Right kidney (tissue), 1 donor: ENCODE data around the gene RHOF.

ENCODE experiments used
- DNase-seq: peaks from one replicate; pipeline ENCODE4 v3.0.0-alpha.2; 2016

RHOF gene

DNA sequence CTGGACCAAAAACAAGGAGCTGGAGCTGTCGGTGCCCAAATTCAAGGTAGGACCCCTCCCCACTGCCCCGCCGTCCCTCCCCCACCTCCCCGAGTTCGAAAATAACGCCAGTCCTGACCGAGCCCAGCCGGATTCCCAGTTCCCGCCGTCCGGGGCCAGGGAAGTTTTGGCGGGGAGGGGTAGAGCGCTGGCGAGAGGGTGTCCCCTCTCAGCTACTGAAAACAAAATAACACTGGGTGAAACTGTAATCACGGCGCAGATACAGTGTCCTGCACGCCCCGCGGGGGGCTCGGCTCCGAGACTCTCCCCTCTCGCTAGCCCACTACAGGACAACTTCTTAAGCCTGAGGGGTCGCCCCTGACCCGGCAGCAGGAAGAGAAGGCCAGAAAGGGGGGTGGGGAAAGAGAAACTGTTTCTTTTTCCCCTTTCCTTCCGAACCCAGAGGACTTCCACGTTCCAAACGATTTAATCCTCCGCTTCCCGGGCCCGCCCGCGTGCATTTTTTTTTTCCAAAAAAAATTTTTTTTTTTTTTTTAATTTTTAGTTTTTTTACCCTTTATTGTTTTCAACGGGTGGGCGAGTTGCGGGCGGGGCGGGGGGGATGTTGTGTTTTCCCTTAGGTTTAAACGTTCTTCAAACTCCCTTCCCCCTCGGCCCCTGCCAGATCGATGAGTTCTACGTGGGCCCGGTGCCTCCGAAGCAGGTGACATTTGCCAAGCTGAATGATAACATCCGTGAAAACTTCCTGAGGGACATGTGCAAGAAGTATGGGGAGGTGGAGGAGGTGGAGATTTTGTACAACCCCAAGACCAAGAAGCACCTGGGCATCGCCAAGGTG is 11.9 kb upstream of the RHOF start:
- DNase-seq: peak; percentile 75

DNA sequence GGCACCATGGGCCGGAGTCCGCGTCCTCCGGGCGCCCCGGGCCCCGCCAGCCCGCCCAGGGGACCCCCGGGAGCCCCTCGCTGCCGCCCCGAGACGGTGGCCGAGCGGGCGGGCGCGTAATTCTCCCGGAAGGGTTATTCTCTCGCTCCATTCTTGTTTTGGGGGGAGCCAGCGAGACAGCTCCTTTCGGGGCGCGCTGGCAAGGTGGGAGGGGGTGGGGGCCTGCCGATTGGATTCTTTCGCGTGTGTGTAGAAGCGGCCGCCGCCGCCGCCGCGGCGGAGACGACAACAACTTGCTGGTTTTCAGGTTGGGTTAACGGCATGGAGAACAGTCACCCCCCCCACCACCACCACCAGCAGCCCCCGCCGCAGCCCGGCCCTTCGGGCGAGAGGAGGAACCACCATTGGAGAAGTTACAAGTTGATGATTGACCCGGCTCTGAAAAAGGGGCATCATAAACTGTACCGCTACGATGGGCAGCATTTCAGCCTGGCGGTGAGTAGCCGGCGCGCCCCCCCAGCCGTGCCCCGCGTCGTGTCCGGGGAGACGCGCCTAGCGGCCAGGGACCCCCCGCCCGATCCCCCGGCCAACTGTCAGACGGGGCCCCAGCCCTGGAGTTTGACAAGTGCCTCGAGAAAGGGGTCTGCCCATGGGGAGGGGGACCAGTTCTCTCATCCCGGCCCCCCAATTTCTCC is 11.1 kb upstream of the RHOF start:
- peak; percentile 63 for DNase-seq

DNA sequence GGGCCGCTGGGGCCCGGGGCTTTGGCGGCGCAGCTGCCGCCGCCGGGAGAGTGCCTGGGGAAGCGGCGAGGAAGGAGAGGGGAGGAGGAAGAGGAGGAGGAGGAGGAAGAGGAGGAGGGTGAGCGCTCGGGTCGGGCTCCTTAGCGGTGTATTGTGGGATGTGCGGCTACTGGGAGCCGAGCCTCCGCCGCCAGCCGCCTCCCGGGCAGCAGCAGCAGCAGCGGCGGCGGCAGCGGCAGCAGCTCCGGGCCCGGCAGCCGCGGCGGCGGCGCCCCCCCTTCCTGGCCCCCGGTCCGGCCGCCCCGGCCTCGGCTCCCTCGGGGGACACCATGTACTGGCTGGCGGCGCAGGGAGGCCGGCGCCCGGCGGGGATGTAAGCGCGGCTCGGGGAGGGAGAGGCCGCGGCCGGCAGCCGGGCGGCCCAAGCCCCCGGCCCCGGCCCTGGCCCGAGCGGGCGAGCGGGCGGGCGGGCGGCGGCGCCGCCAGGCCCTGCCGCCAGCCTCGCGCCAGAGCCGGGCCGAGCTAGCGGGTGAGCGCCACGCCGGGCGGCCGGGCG is 10.5 kb upstream of the RHOF start, which contains the start of gene SETD1B:
TSS of gene SETD1B (plus strand) at position 149 of the 556 bp plus-strand sequence. CDS start 729 bp downstream, outside the sequence.
- peak; percentile 64 for DNase-seq

DNA sequence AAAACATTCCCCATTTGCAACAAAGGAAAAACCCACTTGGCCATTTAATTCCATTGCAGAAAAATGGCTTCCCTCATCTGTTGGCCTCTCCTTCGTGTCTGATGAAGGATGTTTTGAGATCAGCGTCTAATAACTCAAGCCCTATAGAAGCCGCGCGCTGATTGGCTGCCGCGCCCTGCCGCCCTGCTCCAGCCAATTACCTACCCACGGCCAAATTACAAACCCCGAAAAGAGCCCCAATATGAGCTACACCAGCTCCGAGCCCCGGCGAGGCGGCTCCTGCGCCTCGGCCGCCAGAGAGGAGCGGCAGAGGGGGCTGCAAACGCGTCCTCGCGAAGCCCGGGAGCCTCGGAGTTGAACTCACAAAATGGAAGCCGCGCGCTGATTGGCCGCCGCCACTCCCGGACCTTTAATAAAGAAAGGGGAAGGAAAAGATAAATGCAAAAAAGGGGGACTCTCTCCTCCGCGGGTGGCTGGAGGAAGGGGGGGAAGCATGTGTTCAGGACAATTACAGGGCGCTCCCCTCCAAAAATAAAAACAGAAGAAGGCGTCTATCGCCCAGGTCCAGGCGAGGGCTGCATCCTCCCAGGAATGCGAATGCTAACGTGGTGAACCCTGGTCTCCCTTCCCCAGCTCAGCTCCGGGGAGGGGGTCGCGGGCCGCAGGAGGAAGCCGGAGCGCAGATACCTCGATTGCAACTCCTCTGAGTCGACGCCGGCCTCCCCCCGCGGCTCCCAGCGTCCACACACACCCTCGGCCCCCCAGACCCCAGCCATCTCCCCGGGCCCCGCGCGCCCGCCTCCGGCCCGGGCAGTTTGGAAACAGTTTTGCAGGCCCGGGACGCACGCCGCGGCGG is 9.6 kb upstream of the RHOF start:
- DNase-seq: peak; percentile 99

DNA sequence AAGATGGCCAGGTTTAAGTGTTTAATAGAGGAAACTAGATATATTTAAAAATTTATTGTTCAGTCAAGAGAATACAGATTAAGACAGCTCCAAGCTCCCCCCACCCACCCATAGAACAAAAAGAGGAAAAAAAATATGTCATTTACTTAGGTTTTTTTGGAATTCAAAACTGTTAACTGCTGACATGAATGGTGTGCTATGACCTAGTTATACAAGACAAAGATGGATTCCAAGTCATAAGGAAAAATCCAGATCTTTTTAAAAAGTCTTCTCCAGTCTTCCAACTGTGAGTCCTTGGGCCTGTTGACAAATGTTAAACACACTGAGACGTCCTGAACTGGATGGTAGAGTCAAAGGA is 9.0 kb upstream of the RHOF start:
- DNase-seq: no peak

- peak; percentile 59 for DNase-seq
These were observed 8.4 kb upstream of the RHOF start for GRCh38 chr12:121801595-121802484.

DNA sequence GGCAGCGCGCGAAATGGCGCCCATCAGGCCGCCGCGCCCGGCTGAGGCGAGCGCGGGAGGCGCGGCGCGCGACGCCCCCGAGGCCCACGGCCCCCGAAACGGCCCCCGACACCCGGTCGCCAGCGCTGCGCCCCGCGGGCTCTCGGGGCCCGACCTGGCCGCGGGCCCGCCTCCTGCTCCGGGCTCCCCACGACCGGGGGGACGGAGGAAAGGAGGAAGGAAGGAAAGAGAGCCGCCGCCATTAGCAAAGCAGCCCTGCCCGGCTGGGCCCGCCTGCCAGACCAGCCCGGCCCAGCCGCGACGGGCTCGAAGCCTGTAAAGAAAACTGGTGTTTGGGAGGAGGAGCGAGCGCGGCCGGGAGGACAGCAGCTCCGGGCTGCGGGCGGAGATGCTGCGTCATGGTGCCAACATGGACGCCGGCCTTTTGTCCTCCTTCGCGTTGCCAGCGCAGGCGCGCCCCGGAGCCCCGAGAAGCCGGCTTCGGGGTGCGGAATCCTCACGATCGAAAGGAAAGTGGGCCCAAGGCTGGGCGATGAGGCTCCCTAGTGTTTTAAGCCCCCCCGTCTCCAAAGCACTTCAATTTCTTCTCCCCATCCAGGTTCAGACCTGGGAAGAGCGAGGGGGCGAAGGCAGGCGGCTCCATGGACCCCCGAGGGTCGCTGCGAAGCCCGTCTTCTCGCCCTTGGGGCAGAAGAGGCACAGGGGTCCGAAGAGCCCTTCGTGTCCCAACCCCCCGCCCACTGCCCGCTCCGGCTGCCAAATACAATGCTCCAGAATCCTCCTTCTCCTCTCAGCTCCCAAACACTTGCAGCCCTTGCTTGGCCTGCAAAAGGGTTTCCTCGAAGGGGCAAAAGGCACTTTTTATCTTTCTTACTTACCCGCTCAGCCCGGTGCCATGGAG is 7.5 kb upstream of the RHOF start:
- peak; percentile 85 for DNase-seq

- peak; percentile 88 for DNase-seq
These were observed 6.6 kb upstream of the RHOF start for GRCh38 chr12:121799842-121800693.

GRCh38 chr12:121799156-121799841 is 5.8 kb upstream of the RHOF start:
- peak; percentile 73 for DNase-seq

DNA sequence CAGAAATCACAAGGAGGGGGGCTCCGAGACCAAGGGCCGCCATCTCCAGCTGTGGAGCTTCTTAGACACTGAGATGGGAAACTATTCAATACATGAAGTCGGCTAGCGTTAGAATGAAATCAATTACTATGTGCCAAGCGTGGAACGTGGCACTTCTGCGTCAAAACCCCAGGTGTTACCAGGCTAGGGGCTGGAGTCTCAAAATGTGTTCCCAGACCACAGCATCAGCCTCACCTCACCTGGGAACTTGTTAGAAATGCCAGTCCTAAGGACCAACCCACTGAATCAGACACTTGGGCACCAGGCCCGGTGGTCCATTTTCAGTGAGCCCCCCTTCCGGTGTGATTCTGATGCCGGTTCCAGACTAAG is 5.3 kb upstream of the RHOF start:
- no peak for DNase-seq

DNA sequence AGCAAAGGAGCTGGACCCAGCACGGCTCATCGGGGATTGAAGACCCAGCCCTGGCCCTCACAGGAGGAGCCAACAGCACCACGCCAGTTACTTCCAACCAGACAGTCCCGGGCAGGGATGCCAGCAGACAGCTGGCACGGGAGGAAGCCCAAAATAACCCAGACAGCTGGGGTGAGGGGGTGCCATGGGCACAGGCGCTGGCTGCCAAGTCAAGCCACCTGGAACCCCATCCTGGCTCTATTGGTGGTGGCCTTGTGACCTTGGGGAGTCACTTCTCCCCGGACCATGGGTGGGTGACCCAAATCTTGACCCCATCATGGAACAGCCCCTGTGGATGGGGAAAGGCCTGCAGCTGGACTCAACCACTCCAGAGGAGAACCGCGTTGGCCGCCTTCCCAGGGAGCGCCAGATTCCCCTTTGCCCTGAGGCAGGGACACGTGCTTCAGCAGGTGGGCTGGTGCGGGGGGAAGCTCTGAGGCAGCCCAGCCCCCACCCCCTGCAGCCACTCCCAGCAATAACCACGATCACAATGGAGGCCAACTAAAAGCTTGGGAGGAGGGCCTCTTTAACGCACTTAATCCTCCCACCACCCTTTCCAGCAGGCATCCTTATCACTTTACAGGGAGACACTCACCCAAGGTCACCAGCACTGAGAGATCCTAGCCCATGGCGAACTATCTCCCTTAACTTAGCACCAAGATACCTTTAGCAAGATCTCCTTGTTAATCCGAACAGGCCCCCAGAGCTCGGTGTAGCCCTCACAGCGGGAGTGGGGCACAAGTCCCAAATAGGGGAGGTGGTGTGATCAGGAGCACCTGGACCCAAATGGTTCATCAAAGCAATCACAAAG is 4.7 kb upstream of the RHOF start:
- DNase-seq: peak; percentile 58

- DNase-seq: peak; percentile 87
These were observed 3.6 kb upstream of the RHOF start for GRCh38 chr12:121796855-121797751.

DNA sequence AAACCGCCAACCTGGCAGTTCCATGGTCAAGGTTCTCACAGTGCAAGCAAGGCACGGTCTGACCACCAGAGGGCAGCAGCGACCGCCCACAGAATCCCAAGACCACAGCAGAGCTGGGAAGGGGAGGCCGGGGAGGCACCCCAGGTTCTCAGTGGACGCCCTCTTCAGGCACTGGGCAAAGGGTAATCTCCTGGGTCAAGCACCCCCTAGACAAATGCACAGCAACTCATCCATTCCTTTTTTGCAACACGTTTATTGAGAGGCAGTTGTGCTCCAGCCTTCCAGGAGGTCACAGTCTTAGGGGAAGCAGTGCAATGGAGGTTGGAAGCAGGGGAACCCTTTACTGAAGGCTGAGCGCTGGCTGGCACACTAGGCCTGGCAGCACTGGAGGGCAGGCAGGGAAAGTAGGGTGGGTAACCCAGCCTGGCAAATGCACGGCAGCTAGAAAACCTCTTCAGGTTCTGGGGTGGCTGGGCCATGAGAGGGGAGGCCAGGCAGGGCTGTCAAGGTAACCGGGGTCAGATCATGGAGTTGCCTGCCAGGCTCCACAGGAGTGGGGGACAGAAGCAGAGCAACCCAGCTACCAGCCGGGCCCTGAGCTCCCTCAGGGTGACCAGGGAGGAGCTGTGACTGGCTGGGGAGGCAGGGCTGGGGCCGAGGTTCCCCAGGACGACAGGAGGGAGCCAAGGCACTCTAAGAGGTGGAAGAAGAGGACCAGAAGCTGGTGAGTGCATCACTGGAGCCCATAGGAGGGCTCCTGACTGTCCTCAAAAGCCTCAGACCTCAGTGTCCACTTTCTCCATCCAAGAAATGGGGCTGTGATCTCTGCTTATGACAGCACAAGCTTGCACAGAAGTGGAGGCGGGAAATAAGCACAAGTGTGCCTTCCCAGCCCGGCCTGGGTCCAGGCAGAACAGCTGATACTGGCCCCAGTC is 1.8 kb upstream of the RHOF start:
- DNase-seq: peak; percentile 81

- DNase-seq: no peak
These were observed 1.1 kb upstream of the RHOF start for GRCh38 chr12:121794534-121795033.

DNA sequence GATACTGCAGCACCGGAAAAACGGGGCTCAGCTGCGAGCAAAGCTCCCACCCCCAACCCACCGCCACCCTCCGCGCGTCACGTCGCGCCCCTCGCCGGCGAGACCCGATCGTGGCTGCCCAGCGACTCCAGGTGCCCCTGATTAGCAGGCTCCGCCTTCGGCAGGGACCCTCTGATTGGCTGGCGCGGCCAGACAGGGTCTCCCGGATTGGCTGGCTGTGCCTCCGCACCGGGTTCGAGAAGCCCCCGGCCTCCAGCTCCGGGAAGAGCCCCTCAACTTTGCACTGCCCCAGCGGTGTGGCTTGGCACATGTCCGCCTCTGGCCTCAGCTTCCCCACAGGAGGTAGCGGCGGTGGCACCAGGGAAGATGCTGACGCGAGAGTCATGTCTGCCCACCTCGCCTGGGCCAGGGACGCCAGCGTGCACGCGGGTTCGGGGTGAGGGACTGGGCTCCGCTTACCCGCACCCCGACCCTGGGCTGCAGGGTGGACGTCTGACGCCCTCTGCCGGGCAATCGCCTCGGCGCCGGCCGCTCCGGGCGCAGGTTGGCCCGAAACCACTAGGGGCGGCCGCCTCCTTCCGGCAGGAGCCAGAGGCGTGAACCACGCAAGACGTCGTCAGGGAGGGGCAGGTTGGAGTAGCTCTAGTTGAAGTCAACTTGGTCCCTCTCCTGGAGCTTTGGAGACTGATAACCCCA is 498 bp upstream of the RHOF start:
- DNase-seq: peak; percentile 98
